HFFc6 (cell line): Measurements from ENCODE around the gene TNS3. TPM values are rescaled to one million over a fixed set of nuclear protein-coding genes. Genes with fewer than 3 reads are reported as not detected.

Experiments used
- DNase-seq: peaks from one replicate; pipeline ENCODE4 v3.0.0-alpha.2; 2018
- H3K27ac Mint-ChIP-seq: 2 replicates; pipeline ENCODE4 v1.8.0; 2020; ENCODE audit warnings: mild to moderate bottlenecking, mixed read lengths
- H3K27me3 Mint-ChIP-seq: 2 replicates; pipeline ENCODE4 v1.8.0; 2021; ENCODE audit warnings: mild to moderate bottlenecking, moderate library complexity, mixed read lengths; ENCODE audit not compliant: insufficient read depth
- H3K36me3 Mint-ChIP-seq: 2 replicates; pipeline ENCODE4 v1.8.0; 2021; ENCODE audit warnings: low read depth, mixed read lengths
- H3K4me1 Mint-ChIP-seq: 2 replicates; pipeline ENCODE4 v1.8.0; 2020; ENCODE audit warnings: low read depth, mixed read lengths
- H3K4me3 Mint-ChIP-seq: 2 replicates; pipeline ENCODE4 v1.8.0; 2020; ENCODE audit warnings: mild to moderate bottlenecking, moderate library complexity, mixed read lengths
- H3K9me3 Mint-ChIP-seq: 2 replicates; pipeline ENCODE4 v1.8.0; 2020; ENCODE audit warnings: mild to moderate bottlenecking, mixed read lengths
- total RNA-seq, 6 experiments: library from RNA; stranded (reverse); fragmentation: NEBNext Ultra II Directional; extraction: Animal tissue kit (Norgen Biotek cat#: 25700); gene quantifications; 2 replicates in 1 of 6; 3 replicates in 5 of 6; pipeline ENCODE4 v1.2.3, GENCODE V29; 2021
- TF ChIP-seq, protein P1 (sequence below): fragments of 200-600 bp; sonication (generic); IDR thresholded peaks from 2 replicates; pipeline ENCODE4 v1.5.0; 2021; ENCODE audit warnings: antibody characterized with exemption, mild to moderate bottlenecking

TNS3 gene
- total RNA-seq, 6 experiments from 2014 or later = 50.8 to 77.0 (median 67.8) TPM

DNA sequence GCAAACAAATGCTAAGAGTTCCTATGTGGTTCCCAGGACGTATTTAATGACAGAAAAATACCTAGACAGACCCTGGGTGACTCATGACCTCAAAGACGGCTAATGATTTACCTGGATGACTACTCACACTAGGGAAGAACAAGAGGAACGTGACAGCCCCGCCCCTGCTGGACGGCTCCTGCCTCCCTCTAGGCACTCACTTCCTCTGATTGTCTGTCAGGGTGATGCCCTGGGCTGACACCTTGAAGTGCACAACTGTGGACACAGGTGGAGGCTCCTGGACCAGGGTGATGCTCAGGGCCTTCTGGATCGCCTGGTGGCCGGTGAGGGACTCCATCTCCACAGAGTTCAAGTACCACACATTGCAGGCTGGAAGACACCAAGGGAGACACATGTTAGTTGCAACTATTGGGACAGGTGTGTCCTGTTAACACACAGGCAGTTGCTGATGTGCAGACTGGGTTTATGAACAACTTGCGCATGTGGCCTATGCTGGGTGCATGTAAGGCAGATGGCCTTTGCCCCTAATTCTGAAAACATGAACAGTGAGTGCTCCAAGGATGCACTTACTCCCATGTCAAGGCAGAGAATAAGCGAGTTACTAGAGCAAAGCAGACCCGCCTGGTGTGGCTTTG is 298.3 kb downstream of the TNS3 start:
- H3K27me3 Mint-ChIP-seq = no peaks in the 10 kb centered on the region; the same call in 1 of the 2 replicates
- peaks cover 18% of the 10 kb centered on the region for H3K4me1 Mint-ChIP-seq
- TF ChIP-seq, protein P1, sequence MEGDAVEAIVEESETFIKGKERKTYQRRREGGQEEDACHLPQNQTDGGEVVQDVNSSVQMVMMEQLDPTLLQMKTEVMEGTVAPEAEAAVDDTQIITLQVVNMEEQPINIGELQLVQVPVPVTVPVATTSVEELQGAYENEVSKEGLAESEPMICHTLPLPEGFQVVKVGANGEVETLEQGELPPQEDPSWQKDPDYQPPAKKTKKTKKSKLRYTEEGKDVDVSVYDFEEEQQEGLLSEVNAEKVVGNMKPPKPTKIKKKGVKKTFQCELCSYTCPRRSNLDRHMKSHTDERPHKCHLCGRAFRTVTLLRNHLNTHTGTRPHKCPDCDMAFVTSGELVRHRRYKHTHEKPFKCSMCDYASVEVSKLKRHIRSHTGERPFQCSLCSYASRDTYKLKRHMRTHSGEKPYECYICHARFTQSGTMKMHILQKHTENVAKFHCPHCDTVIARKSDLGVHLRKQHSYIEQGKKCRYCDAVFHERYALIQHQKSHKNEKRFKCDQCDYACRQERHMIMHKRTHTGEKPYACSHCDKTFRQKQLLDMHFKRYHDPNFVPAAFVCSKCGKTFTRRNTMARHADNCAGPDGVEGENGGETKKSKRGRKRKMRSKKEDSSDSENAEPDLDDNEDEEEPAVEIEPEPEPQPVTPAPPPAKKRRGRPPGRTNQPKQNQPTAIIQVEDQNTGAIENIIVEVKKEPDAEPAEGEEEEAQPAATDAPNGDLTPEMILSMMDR = no peak
- no peak overlapping the region for H3K27ac Mint-ChIP-seq
- no peaks in the 10 kb centered on the region for H3K9me3 Mint-ChIP-seq
- H3K4me3 Mint-ChIP-seq = no peak overlapping the region
- DNase-seq = no peak
- peaks cover 46% of the 10 kb centered on the region for H3K36me3 Mint-ChIP-seq

GRCh38 chr7:47282790-47283496 is 299.0 kb downstream of the TNS3 start:
- no peak overlapping the region for H3K27ac Mint-ChIP-seq
- TF ChIP-seq, protein P1 = no peak
- no peak overlapping the region for H3K4me3 Mint-ChIP-seq
- no peaks in the 10 kb centered on the region for H3K9me3 Mint-ChIP-seq
- peaks cover 46% of the 10 kb centered on the region for H3K36me3 Mint-ChIP-seq
- H3K4me1 Mint-ChIP-seq = peaks cover 18% of the 10 kb centered on the region
- DNase-seq = no peak
- no peaks in the 10 kb centered on the region; the same call in 1 of the 2 replicates for H3K27me3 Mint-ChIP-seq

DNA sequence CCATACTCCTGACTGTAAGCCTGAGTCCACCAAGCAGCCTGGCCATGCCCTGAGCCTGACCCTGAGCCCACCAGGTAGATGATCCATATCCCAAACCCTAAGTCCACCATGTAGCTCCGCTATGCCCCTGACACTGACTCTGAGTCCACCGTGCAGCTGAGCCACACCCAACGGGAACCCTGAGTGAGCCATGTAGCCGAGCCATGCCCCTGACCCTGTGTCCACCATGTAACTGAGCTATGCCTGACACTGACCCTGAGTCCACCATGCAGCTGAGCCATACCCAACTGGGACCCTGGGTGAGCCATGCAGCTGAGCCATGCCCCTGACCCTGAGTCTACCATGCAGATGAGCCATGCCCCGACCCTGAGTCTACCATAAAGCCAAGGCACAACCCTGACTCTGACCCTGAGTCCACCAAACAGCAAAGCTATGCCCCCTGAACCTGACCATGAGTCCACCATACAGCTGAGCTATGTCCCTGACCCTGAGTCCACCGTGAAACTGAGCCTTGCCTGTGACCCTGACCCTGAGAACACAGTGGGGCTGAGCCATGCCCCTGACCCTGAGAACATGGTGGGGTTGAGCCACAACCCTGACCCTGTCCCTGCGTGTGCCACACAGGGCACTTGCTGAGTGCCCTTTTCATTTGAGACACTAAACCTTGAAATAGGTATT is 299.8 kb downstream of the TNS3 start:
- H3K4me1 Mint-ChIP-seq = peaks cover 18% of the 10 kb centered on the region
- TF ChIP-seq, protein P1 = no peak
- H3K9me3 Mint-ChIP-seq = no peaks in the 10 kb centered on the region
- no peak overlapping the region for H3K27ac Mint-ChIP-seq
- no peak for DNase-seq
- no peak overlapping the region for H3K4me3 Mint-ChIP-seq
- peaks cover 44% of the 10 kb centered on the region for H3K36me3 Mint-ChIP-seq
- no peaks in the 10 kb centered on the region; the same call in none of the 2 replicates for H3K27me3 Mint-ChIP-seq

DNA sequence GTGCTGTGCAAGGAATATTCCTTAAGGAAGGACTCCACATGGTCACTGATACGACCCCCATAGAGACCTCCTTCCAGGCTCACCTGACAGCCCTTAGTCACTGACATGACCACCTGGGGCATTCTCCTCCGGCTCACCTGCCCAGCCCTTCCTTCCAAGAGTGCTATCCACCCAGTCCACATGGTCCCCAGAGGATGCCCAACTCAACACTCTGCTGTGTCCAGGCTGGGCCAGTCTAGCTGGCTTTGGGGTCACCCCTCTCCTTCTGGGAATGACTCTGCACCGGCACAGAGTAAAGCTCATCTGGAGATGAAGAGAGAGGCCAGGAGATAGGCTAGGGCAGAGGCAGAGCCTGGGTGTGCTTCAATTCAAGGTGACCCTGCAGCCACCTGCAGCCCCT is 300.8 kb downstream of the TNS3 start:
- H3K27me3 Mint-ChIP-seq = no peaks in the 10 kb centered on the region; the same call in none of the 2 replicates
- no peaks in the 10 kb centered on the region for H3K9me3 Mint-ChIP-seq
- peaks cover 44% of the 10 kb centered on the region for H3K36me3 Mint-ChIP-seq
- TF ChIP-seq, protein P1 = no peak
- peaks cover 11% of the 10 kb centered on the region for H3K4me1 Mint-ChIP-seq
- H3K27ac Mint-ChIP-seq = no peak overlapping the region
- no peak for DNase-seq
- no peak overlapping the region for H3K4me3 Mint-ChIP-seq

GRCh38 chr7:47280114-47280513 is 301.8 kb downstream of the TNS3 start:
- TF ChIP-seq, protein P1 = no peak
- no peak overlapping the region for H3K27ac Mint-ChIP-seq
- H3K4me3 Mint-ChIP-seq = no peak overlapping the region
- H3K4me1 Mint-ChIP-seq = peaks cover under 1% of the 10 kb centered on the region; the same call in 1 of the 2 replicates
- no peaks in the 10 kb centered on the region for H3K9me3 Mint-ChIP-seq
- peaks cover 42% of the 10 kb centered on the region for H3K36me3 Mint-ChIP-seq
- DNase-seq = no peak
- H3K27me3 Mint-ChIP-seq = no peaks in the 10 kb centered on the region; the same call in none of the 2 replicates
